Measurements from ENCODE around the gene PC.
A peak's percentile ranks its signal among the peaks of the same experiment; 100 is the strongest.
"Not testable (repeated sequence)": the region's sequence is repeated elsewhere in the genome, so short reads cannot be mapped to it uniquely, and the experiment has no call there.

PC gene

DNA sequence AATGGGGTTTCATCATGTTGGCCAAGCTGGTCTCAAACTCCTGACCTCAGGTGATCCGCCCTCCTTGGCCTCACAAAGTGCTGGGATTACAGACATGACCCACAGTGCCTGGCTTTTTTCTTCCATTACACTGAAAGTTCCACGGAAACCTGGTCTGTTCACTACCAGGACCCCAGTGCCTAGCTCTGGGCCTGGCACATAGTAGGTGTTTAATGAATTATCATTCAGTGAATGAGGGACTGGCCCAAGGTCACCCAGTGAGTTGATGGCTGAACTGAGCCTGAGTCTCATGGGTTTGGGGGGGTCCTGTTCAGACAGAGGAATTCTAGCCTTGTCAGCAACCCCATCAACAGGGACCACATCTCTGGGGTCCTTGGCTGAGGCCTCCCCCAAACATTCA lies 20.0 kb upstream of the PC start:
- no peak for DNase-seq

DNA sequence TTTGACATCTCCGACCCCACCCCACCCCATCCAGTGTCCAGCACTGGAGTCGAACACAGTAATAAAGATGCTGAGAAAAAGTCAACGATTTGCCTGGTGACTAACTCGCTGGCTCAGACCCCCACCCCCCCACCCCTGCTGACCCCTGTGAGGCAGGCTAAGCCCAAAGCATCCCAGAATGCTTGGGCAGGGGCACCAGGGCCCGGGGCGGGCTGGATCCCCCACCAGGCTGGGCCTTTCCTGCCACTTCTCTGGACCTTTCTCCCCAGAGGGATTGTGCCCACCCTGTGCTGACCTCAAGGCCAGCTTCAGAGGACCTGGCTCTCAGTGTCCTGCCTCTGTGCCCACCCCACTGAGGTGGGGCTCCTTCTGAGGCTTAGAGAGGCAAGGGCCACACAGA lies 18.7 kb upstream of the PC start:
- no peak for DNase-seq

DNA sequence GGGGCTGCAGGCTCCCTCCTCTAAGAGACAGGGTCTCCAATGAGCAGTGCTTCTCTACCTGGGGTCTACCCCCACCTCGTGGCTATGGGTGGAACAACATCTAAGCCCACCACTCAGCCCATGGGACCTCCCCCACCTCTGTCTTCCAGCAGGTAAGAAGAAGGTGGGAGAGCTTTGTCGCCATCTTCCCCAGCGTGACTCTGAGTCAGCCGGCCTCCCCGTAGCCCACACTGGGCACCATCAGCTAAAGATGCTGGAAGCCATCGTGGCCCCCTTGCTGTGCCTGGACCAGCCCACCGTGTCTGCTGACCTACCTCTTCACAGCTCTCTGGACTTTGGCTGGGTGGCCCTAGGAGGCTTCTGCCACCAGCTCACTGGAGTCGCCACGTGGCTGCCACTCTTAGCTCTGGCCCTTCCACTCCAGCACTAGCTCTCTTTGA lies 17.9 kb upstream of the PC start:
- peak; percentile 68 for DNase-seq

DNA sequence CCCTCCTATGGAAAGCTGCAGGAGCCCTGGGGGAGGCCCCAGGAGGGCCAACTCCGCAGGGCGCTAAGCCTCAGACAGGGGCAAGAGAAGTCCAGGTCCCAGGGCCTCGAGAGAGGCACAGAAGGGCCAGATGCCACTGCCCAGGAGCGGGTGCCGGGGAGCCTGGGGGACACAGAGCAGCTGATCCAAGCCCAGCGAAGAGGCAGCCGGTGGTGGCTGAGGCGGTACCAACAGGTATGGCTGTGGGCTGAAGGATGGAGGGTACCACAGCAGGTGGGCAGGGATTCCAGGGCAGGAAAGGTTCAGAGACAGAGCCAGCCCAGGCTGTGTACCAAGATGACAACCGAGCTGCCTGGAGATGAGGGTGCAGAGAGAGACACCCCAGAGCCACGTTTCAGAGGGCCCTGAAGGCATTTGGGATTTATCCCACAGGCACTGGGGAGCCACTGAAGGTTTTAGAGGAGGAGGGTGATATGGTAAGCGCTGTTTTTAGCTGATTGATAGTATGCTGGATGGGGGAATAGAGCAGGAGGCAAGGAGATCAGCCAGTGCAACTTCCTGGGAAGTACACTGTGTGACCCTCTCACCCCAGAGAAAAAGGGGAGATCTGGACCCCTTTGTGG lies 17.3 kb upstream of the PC start:
- DNase-seq, result no peak

DNA sequence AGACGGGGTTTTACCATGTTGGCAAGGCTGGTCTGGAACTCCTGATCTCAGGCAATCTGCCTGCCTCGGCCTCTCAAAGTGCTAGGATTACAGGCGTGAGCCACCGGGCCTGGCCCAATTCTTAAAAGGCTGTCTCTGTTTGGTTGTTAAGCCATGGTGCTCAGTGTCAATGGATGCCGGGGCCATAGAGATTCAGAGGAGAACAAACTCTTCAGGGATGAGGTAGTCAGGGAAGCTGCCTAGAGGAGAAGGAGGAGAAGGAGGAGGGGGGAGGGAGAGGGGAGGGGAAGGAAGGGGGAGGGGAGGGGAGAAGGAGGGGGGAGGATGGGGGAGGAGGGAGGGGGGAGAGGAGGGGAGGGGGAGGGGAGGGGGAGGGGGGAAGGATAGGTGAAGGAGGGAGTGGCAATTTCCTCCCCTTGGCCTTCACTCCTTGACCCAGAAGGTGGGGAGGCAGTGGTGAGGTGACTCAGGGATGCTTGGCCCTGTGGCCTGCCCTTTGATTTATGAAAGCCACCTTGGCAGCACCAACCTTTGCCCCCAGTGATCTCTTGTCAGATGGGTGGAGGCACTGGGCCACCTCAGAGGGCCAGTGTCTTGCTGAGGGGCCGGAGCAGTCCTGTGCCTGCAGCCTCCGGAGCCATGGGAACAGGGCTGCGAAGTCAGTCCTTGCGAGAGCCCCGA lies 16.7 kb upstream of the PC start, which contains the start of gene C11orf86:
Gene C11orf86 (plus strand): TSS at position 581 of the 681 bp plus-strand sequence. CDS start 59 bp downstream, at position 640.
- DNase-seq, result no peak

DNA sequence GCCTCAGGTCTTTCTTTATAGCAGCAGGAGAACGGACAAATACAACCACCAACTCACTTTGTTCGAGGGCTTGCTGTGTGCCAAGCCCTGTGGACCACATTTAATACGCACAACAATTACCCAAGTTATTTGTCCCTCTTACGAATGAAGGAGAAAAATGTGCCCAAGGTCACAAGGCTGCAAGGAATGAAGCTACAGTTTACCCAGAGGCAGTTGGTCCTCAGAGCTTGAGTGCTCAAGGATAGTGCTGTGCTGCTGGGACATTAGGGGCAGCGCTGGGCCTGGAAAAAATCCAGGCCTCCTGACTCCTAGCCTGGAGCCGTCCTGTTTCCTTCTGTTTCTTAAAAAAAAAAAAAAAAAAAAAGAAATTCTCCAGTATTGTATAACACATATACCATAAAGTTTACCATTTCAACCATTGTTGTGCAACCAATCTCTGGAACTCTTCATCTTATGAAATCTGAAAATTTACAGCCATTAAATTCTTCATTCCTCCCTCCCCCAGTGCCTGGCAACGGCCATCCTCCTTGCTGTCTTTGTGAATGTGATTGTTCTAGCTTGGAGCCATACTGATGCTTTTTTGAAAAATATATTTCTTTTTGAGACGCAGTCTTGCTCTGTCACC lies 15.9 kb upstream of the PC start:
- DNase-seq, result no peak

DNA sequence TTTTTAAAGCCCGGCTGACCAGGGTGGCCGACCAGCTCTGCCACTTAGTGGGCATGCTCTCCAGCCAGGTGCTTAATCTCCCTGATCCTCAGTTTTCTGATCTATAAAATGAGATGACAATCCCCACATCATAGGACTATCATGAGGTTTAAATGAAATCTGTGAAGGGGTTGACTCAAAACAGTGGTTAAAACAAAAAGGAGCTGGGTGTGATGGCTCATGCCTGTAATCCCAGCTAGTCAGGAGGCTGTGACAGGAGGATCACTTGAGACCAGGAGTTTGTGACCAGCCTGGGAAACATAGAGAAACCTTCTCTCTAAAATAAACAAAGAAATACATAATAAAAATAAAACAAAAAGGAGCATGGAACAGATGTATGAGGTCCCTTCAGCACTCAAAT lies 13.3 kb upstream of the PC start:
- no peak for DNase-seq

DNA sequence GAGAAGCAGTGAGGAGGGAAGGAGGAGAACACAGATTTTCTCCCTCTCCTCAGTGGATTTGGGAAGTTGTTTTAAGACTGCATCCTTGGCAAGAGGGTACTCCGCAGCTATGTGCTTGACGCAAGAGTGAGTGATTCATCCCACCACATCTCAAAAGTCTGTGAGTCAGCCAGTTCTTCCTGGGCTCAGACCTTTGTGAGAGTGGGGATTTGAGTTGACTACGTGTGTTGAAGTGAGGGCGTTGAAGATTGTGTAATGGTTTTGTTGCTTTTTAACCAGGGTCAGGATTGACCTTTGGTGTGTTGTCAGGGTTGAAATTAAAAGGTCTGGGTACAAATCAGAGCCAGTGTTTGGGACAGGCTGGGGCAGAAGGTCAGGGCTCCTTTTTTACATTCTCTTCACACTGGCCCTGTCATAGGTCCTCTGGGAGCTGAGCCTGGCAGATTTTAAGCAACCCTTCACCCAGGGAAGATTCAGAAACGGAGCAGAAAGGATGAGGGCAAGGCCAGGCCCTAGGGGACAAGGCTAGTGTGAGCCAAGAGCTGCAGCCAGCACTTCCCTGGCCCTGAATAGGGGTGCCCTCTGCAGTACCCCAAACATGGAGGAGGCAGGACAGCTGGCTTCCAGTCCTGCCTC lies 12.7 kb upstream of the PC start:
- DNase-seq, result no peak

DNA sequence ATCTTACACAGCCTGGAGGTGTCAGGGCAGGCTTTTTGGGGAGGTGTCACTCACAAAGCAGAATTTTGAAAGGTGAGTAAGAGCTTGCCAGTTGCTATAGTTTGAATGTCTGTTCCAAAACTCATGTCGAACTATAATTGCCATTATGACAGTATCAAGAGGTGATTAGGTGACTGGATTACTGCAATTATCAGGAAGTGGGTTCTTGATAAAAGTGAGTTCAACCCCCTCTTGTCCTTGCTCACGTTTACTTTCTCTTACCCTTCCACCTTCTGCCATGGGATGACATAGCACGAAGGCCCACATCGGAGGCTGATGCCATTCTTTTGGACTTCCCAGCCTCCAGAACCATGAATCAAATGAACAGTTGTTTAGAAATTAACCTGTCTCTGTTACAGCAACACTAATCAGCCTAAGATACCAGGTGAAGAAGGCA lies 12.2 kb upstream of the PC start:
- DNase-seq, result no peak

DNA sequence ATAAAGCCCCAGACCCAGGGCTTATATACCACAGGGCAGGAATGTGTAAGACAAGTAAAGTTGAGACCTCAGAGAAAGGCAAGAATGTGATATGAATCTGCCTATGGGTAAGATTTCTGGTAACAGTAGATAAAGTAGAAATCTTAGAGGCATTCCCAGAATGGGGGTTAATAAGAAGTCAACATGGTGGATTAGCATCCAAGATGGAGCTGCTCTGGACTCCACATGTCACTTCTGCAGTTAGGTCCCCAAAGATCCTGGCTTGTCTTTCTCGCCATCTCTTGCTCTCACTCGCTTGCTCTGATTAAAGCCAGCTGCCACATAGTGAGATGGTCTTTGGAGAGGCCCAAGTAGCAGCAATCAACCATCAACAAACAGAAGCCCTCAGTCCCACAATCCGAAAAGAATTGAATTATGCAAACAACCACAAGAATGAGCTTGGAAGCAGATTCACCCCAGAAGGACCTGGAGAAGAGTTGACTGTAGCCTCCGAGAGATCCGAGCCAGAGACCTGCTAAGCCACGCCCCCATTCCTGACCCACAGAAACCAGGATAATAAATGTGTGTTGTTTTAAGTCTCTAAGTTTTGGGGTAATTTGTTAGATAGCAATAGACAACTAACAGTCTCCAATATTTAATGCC lies 11.5 kb upstream of the PC start:
- DNase-seq, result no peak

DNA sequence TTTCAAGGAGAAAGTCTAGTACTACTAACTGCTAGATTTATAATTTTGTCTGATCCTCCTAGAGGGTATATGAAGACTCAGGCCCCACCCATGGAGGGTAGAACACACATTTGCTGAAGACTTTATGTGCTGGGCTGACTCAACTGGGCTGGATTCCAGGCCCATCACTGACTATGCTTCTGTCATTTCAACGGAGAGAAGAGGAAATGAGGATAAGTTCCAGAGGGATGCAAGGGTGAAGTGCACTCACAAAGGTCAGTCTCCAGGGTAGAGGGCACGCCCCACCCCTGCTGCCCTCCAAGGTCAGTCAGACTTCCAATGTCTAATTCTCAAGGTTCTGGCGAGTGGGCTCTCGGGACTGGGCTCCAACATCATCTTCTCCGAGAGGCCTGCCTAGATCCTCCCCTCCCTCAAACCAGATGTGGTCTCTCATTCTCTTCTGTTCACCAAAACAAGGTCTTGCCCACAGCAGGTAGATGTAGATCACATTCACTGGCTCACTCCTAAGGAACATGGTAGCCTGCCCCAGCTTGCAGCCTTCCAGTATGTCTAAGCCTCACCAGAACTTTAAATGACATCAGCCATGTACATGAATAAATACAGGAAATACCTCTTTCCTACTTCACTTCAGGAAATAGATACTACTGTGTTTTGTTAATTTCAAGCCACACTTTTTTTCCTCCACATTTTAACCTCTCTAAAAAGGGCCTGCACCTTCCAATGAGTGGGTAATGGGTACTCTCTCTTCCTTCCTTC lies 9.7 kb upstream of the PC start:
- DNase-seq, result no peak

DNA sequence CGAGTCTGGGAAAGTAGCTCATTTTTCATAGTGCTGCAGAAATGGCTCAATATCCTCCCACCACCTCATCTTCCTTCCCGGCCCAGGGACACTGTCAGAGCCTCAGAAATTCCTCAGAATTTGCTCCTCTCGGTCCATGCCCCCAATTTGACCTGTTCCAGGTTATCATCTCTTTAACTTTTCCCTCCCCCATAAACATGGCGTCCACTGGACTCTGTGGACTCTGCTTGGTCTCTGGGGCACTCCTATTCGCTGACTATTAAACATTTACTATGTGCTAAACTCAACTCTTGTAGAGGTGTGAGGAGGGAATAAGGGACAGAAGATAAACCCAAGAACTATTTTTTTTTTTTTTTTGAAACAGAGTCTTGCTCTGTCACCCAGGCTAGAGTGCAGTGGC lies 8.2 kb upstream of the PC start:
- no peak for DNase-seq

DNA sequence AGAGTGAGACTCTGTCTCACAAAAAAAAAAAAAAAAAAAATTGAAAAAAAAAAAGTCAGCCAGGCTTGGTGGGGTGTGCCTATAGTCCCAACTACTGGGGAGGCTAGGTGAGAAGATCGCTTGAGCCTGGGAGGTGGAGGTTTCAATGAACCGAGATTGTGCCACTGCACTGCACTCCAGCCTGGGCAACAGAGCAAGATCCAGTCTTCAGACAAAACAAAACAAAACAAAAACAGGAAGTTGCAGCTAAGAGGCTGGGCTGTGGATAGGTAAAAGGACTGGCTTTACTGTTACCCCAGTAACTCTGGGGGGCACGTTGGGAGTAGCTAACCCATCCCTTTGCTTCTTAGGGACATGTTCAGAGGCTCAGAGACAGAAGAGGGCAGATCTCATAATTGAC lies 6.3 kb upstream of the PC start:
- no peak for DNase-seq

DNA sequence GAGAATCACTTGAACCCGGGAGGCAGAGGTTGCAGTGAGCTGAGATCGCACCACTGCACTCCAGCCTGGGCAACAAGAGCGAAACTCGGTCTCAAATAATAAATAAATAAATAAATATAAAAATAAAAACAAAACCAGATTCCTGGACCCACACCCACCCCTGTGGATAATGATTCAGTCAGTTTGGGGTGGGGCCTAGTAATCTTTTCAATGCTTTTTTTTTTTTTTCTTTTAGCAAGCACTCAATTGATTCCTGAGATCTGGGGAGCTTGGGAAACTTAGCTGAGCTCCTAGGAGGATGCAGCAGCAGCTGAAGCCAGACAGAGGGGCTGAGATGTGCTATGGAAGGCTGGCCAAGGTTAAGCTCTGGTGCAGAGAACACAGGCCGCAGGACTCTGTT lies 4.6 kb upstream of the PC start:
- DNase-seq, result no peak

DNA sequence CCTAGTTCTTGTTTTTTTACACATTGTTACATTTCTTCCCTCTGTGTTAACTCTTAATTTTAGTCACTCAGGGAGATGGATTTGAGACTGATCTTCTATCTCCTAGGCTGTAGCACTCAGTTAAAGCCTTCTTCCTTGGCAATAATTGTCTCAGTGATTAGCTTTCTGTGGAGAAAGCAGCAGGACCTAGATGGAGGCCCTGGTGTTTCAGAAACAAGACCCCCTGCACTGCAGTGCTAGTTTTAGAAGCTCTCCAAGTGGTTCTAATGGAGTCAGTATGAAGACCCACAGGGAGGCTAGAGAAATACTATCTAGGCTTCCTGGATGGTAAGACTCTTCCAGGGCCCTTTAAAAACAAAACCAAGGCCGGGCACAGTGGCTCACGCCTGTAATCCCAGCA lies 4.1 kb upstream of the PC start:
- no peak for DNase-seq

DNA sequence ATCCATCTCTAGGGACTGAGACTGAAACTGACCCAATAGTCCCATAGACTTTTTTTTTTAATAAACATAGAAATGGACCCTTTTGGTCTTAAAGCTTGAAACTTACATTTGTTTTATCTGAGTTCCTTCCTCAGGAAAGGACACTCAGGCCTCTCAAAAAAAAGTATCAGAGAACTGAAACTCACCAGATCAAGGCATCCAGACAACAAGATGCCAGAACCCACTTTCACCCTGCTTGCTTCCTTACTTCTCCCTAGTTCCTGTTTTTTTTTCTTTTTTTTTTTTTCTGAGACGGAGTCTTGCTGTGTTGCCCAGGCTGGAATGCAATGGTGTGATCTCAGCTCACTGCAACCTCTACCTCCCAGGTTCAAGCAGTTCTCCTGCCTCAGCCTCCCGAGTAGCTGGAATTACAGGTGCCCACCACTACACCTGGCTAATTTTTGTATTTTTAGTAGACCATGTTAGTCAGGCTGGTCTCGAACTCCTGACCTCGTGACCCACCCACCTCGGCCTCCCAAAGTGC lies 3.6 kb upstream of the PC start:
- DNase-seq, result not testable (repeated sequence)

DNA sequence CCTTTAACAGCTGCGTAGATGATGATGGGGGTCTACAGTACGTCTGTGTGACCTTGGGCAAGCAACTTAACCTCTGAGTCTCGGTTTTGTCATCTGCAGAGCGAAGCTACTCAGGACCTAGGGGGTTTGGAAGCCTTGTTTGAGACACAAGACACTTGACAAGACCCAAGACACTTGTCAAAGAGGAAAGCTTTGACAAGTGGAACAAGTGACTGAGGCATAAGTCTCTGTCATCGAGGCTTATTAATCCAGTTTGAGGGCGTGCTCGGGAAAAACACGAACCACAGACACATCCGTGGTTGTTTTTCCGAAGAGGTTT lies 732 bp upstream of the PC start:
- DNase-seq, result no peak

DNA sequence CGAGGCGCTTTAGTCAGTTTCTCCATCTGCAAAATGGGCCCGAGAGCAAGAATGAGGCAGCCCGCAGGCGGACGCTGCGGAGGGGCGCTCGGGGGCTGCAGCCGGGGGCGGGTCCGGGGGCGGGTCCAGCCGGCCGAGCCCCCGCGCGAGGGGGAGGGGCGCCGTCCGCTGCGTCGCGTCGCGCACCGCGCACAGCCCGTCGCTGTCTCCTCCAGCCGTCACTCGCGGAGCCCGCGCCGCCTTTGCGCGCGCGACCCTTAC lies 282 bp downstream of the PC start:
- DNase-seq, result no peak

DNA sequence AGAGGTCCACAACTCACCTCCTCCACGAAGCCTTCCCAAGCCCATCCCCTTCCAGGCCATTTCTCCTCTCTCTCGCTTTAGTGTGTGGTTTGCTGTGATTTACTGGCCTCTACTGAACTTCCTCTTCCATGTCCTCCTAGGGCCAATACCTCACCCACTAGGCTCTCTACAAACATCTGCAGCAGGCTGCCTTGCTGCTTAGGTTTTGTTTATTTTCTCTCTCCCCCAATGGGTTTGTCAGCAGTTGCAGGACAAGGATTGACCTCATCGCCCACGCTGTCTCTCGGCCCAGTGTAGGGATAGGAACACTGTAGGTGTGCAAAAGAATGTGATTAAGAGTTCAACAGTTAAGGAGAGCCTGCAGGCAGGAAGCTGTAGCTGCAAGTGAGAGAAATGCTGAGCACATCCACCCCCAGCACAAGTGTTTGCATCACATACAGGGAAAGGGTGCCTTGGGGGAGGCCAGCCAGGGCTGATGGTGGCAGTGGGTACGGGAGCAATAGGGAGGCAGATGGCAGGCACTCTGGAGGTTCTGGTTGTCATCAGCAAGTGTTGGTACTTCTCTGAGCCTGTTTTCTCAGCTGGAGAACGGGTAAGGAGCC lies 1.4 kb downstream of the PC start:
- DNase-seq, result no peak

DNA sequence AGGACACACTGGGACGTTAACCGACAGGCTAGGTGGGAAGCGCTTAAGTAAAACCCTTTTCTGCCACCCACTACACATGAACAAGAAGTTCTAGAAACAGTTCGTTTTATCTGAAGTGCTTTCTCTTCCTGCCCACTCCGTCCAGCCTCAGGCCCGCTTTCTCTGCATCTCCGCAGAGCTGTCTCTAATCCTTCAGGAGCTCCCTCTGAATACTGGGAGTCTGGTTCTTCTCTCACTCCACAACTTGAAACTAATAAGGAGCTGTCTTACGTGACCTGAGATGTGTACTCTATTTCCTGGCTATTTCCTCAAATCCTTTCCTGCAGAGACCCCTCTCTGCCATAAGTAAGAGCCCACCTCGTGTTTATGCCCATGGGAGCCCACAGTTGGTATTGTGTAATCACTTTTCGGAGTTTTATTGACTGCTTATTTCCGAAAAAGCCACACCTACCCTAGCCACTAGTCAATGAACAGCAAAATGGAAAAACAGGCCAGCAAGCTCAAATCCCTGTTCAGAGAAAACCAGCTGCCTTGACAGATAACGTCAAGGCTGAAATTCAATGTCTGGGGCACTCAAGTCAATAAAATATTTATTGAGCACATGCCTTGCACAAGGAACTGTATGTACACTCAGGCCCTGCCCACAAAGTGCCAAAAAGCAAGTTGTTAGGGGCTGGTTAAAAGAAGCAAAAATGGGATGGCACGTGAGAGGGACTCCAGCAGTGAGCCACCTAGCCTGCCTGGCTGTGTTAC lies 4.9 kb downstream of the PC start:
- DNase-seq, result no peak

DNA sequence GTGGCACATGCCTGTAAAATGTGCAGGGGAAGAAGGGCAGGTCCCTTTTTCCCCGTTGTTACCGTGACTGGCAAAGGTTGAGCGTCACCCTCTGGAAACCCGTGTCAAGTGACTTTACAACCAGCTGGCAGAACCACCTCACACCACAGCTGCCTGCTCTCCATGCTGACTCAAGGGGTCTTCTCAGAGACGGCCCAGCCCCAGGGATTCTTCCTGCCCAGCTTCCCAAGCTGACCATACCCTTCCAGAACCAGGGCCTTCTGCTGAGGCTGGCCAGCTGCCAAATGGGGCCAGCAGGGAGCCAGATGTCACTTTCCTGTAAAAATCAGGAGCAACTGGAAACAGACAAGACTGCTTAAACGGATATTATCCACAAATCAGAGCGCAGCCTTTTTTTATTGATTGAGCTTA lies 6.3 kb downstream of the PC start:
- DNase-seq, result no peak

DNA sequence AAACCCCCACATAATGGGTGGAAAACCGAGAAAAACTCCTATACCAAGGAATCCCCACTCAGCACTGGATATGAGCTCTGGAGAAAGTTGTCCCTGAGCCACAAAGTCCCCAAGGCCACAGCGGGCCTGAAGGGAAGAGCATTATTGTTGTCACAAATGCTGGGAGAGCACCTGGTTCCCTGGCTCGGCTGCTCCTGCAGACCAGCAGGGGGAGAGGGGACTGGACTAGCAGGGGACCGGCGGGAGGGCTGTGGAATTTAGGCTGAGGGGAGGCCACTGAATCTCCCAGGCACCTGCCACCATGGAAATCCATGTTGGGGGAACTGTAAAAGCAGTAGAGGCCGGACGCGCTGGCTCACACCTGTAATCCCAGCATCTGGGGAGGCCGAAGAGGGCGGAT lies 7.0 kb downstream of the PC start:
- no peak for DNase-seq

Data from activated effector memory CD4-positive, alpha-beta T cell treated with anti-CD3 and anti-CD28 coated beads, Interleukin-2, amount 50 U/mL, for 16 hours (primary cell).